GM12878 (cell line): Measurements from ENCODE around the gene GBA2. TPM values are rescaled to one million over a fixed set of nuclear protein-coding genes. Genes with fewer than 3 reads are reported as not detected.

ENCODE experiments used
- ATAC-seq: fragments of 200-7000 bp; cut with Tn5 transposase; 3 replicates; pipeline ENCODE4 v1.9.1; 2020; ENCODE audit warnings: mild to moderate bottlenecking, moderate library complexity
- BruUV-seq: library from RNA; stranded (reverse); fragments of 400-500 nt; replicated peaks from 2 replicates; lab custom pipeline; 2021; lab: Mats Ljungman, UMichigan
- CTCF ChIA-PET: fragments of 300-600 bp; sonication (Branson Sonifier 250); formaldehyde crosslinking; extraction: SDS; loops from one replicate; lab custom pipeline; 2021; ENCODE audit warnings: inconsistent platforms; lab: Yijun Ruan, JAX
- POLR2A ChIA-PET: fragments of 350-600 bp; formaldehyde crosslinking; extraction: SDS; loops from one replicate; lab custom pipeline; 2021; ENCODE audit warnings: inconsistent platforms; lab: Charles Lee
- RAD21 ChIA-PET: fragments of 300-600 bp; sonication (Branson Sonifier 250); formaldehyde crosslinking; loops from one replicate; lab custom pipeline; 2023; ENCODE audit warnings: antibody characterized with exemption; ENCODE audit not compliant: unreplicated experiment; lab: Charles Lee
- SMC1A ChIA-PET: fragments of 300-600 bp; sonication (Branson Sonifier 250); formaldehyde crosslinking; loops from one replicate; lab custom pipeline; 2023; ENCODE audit not compliant: unreplicated experiment, uncharacterized antibody; lab: Charles Lee
- DNase-seq: peaks from one replicate; pipeline ENCODE4 v3.0.0-alpha.2; 2011; ENCODE audit warnings: low read depth, low spot score
- FAIRE-seq: peaks from 3 replicates; lab custom pipeline; 2011; peaks lifted over from hg19 to GRCh38; lab: Jason Lieb, UNC
- H2AFZ ChIP-seq: 2 replicates; pipeline ENCODE4 v1.6.0; 2011; ENCODE audit warnings: low read depth, low read length, control low read depth; ENCODE audit not compliant: control insufficient read depth
- H3K27ac ChIP-seq: 2 replicates; pipeline ENCODE4 v1.5.1; 2011; ENCODE audit warnings: control low read depth; ENCODE audit not compliant: control insufficient read depth, insufficient read depth
- H3K27me3 ChIP-seq, 2 experiments: replicated peaks in 1 of 2; 2 replicates each; pipeline versions ENCODE4 v1.6.0 to v1.6.1; 2011; ENCODE audit warnings: low read length in 1 of 2; ENCODE audit not compliant: control insufficient read depth in 2 of 2, insufficient read depth in 2 of 2
- H3K36me3 ChIP-seq, 2 experiments: 2 replicates each; pipeline ENCODE4 v1.5.1; 2011; ENCODE audit warnings: low read length in 1 of 2; ENCODE audit not compliant: control insufficient read depth in 2 of 2, insufficient read depth in 2 of 2
- H3K4me1 ChIP-seq: 2 replicates; pipeline ENCODE4 v1.6.1; 2011; ENCODE audit warnings: mild to moderate bottlenecking, low read length, moderate library complexity, mixed read lengths; ENCODE audit not compliant: control insufficient read depth, insufficient read depth
- H3K4me2 ChIP-seq: 2 replicates; pipeline ENCODE4 v1.6.0; 2011; ENCODE audit warnings: control low read depth; ENCODE audit not compliant: control insufficient read depth, insufficient read depth
- H3K4me3 ChIP-seq: fragments of 200-600 bp; sonication (generic); 2 replicates; pipeline ENCODE4 v1.5.1; 2016
- H3K79me2 ChIP-seq: 2 replicates; pipeline ENCODE4 v1.6.0; 2011; ENCODE audit warnings: low read length; ENCODE audit not compliant: control insufficient read depth, insufficient read depth
- H3K9ac ChIP-seq: 2 replicates; pipeline ENCODE4 v1.8.0; 2011; ENCODE audit warnings: low read length, control low read depth, mixed read lengths; ENCODE audit not compliant: control insufficient read depth, insufficient read depth
- H3K9me3 ChIP-seq: replicated peaks from 3 replicates; pipeline ENCODE4 v1.5.1; 2011; ENCODE audit warnings: mild to moderate bottlenecking, low read length; ENCODE audit not compliant: control insufficient read depth, insufficient read depth
- H4K20me1 ChIP-seq: 2 replicates; pipeline ENCODE4 v1.6.0; 2011; ENCODE audit not compliant: control insufficient read depth, insufficient read depth
- RCOR1 ChIP-seq: conservative IDR thresholded peaks from 2 replicates; pipeline ENCODE4 v1.6.1; 2012; ENCODE audit warnings: low read depth, low read length, improper control_type of control experiment
- REST ChIP-seq: IDR thresholded peaks from 2 replicates; pipeline ENCODE4 v1.6.1; 2012; ENCODE audit warnings: mild to moderate bottlenecking, low read depth, low read length
- USF2 ChIP-seq: IDR thresholded peaks from 2 replicates; pipeline ENCODE4 v1.6.1; 2011; ENCODE audit warnings: low read depth, low read length, improper control_type of control experiment, borderline replicate concordance
- WGBS: methylation state at CpG from one replicate; pipeline ENCODE4 v1.1.6; 2016; ENCODE audit warnings: low lambda C conversion rate; ENCODE audit not compliant: insufficient replicate concordance, insufficient coverage; ENCODE audit errors: missing lambda C conversion rate; 5-methylcytosine and 5-hydroxymethylcytosine counted together
- in situ Hi-C: fragments of 300-500 bp; cut with MboI; formaldehyde crosslinking; loops from 9 replicates; pipeline ENCODE4 v1.14.3; 2018; ENCODE audit warnings: mixed read lengths
- intact Hi-C: fragments of 100-400 bp; cut with micrococcal nuclease; formaldehyde crosslinking; loops from one replicate; pipeline ENCODE4 v1.14.2; 2022; ENCODE audit not compliant: unreplicated experiment
- polyA plus RNA-seq, 11 experiments: library from polyadenylated mRNA; depleted of rRNA in 4 of 11; unstranded in 6 of 11; stranded (reverse) in 5 of 11; fragments of >200 nt; fragmentation: Nextera tagmentation in 4 of 11; fragmentation: Illumina TruSeq in 1 of 11; extraction: Ambion mirVana in 4 of 11; extraction: Trizol in 1 of 11; gene quantifications; 1 replicate in 1 of 11; 2 replicates in 10 of 11; pipeline versions ENCODE4 v1.2.1 to v1.2.3, GENCODE V29; 2011 to 2016; ENCODE audit warnings: inconsistent platforms in 2 of 11, missing spikeins in 2 of 11, low read depth in 1 of 11
- total RNA-seq, 4 experiments: library from RNA; depleted of rRNA in 3 of 4; stranded (reverse); fragments of >200 nt in 3 of 4; fragmentation: Illumina TruSeq in 1 of 4; extraction: Trizol in 1 of 4; gene quantifications; 2 replicates each; pipeline versions ENCODE4 v1.2.1 to v1.2.3, GENCODE V29; 2013 to 2021

The GBA2 gene
- total and polyA plus RNA-seq, 10 of the 15 experiments (the other 5 are each of a cell fraction or from before 2014, with no cell fraction given): 15.3 to 45.1 (median 29.1) TPM

- Histone ChIP-seq H3K79me2 (peaks cover 45% of the 10 kb centered on the region), H3K36me3 (peaks cover 5 to 18% of the 10 kb centered on the region in 2 experiments), H2AFZ (no peak overlapping the region), H3K27me3 (no peaks in the 10 kb centered on the region), H3K9ac (peak overlapping the region; percentile 82), H3K9me3 (no peaks in the 10 kb centered on the region), H3K27ac (peak overlapping the region; percentile 75; the same call in 1 of the 2 replicates), H4K20me1 (no peaks in the 10 kb centered on the region; the same call in 1 of the 2 replicates), H3K4me2 (peak overlapping the region; percentile 84), H3K4me3 (peak overlapping the region; percentile 99), H3K4me1 (peaks cover 4% of the 10 kb centered on the region)
- WGBS: 82% methylated on average over 4 of the region's 4 CpGs
- FAIRE-seq (no peak), ATAC-seq (no peak), DNase-seq (no peak)
- CTCF ChIA-PET: interaction anchor here (0.7 to 9.5 kb wide), 6 partner anchors 15 to 55 kb away, joined by 3 to 147 read pairs (median 7); partner anchors contain the start of genes CREB3 and TLN1
- TF ChIP-seq USF2 (no peak), REST (no peak), RCOR1 (no peak)
- in situ Hi-C loops: no loop called here
- intact Hi-C loops: no loop called here
- POLR2A ChIA-PET: interaction anchor here (0.6 to 6.2 kb wide), 8 partner anchors 10 to 134 kb away, joined by 3 to 70 read pairs (median 4); partner anchors contain the start of genes CCDC107, CREB3, RMRP and SPAG8
- RAD21 ChIA-PET: interaction anchor here (1.0 to 5.0 kb wide), 5 partner anchors 20 to 146 kb away, joined by 3 to 74 read pairs (median 5); partner anchors contain the start of genes CREB3 and TLN1
- SMC1A ChIA-PET: interaction anchor here (0.9 to 4.1 kb wide), 7 partner anchors 19 to 132 kb away, joined by 3 to 39 read pairs (median 7); partner anchors contain the start of genes ARHGEF39, CREB3, SPAG8 and TLN1
- no TSS peak for BruUV-seq
Observed at GRCh38 chr9:35750256-35750531, 1.2 kb upstream of the GBA2 start.
